GM21381 (cell line): ENCODE measurements around the gene CTIF.

Experiments
- ATAC-seq: cut with Tn5 transposase; IDR thresholded peaks from one replicate; pipeline ENCODE4 v1.9.1; 2021; ENCODE audit warnings: mild to moderate bottlenecking, moderate library complexity; ENCODE audit not compliant: unreplicated experiment

Gene CTIF

DNA sequence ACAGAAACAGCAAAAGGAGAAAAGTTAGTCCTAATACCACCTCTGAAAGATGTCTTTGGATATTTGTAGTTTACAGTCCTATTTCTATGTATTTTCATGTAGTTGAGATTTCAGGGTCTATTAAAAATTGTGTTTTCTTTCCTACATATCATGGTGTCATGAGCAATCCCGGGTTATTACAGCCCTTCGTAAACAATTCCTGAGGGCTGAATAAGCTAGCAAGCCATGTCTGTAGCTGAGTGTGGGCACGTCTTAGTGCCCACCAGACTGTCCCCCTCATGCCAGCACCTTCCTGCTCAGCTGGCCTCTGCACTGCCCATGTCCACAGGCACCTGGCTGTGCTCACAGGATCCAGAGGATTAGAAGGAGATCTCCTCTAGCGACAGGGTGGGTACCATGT lies 60.6 kb downstream of the CTIF start:
- ATAC-seq, result no peak

DNA sequence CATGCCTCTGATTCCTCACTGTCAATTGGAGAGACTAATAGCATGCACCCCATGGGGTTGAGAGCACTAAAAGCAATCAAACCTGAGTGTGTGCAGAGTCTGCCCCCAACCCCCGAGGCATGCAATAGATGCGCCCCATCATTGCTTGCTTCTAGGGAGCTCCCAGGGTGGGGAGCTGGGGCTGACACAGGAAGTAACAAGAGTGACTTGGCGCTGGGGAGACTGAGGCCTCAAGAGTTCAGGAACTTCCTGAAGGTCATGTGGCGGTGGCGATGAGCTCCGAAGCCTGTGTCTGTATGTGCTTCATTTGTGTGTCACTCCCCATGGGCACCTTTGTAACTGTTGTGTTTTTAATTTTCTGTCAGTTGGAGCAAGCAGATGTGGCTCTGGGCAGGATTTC lies 61.2 kb downstream of the CTIF start:
- ATAC-seq, result no peak

DNA sequence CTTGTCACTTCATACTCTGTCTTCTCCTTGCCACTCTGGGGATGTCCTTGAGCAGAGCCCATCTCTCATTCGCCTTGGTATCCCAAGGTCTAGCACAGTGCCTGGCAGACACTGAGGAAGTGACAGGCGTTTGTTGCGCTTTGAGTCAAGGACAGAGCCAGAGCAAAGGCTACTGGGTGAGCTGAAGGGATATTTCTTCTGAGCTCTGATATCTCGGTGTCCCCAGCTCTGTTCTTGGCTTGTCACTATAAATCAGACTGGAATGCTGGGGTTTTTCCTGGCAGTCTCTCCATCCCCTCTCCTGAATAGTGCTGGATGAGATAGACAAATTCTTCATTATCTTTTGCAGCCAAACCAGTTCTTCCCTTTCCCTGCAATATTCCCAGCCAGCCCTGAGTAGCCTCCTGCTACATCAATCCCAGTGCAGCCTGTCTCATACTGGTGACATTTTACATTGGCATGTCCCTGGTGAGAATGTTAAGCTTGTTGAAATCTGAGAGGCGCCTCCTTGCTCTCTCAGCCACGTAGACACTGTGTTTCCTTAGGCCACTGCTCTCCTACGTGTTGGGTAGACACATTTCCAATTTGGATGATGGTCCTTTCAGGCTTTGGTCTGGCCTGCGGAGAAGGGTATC lies 61.7 kb downstream of the CTIF start:
- no peak for ATAC-seq

DNA sequence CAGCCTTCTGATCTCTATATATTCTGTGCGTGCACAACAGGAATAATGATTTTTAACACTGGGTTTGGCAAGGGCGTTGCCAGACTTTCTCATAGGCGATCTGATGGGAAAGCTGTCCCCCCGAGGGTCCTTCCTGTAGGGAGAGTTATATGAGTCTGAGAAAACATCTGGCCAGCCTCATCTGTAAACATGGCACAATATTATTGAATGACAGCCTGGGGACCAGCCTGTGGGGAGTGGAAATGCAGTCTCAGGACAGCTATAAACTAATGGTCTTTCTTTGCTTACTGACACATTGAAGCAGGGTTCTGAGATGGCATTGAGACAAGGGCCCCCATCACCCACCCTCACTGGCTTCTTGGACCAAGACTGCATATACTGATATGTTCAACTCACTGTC lies 62.5 kb downstream of the CTIF start:
- ATAC-seq, result no peak

DNA sequence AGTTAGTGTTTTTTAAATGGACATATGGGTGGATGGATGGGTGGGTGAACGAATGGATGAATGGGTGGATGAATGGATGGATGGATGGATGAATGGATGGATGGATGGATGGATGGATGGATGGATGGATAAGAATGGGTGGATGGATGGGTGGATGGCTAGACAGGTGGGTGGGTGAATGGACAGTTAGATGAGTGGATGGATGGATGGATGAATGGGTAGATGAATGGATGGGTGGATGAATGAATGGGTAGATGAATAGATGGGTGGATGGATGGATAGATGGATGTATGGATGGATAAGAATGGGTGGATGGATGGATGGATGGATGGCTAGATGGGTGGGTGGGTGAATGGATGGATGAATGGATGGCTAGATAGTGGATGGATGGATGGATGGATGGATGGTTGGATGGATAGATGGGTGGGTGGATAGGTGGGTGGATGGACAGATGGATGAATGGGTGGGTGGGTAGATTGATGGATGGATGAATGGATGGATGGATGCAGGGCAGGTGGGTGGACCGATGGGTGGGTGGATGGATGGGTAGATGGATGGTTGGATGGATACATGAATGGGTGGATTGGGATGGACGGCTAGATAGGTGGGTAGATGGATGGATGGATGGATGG lies 64.0 kb downstream of the CTIF start:
- ATAC-seq, result no peak

DNA sequence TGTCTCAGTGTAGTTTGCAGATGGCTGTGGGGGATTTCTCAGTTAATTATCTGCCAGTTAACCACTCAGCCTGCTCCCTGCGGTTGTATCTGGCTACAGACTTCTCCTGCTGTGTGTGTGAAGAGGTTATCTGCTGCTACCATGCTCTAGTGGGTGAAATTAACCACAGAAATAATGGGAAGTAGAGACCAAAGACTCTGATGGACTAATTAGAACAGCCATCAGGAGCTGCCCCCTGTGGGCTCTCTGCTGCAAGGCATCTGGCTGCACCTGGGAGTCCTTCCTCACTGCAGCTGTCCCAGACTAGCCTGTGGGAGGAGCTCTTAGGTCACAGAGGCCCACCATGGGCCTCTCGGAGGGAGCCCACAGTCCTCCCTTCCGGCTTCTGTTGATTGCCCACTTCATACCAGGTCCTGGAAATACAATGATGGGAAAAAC lies 66.6 kb downstream of the CTIF start:
- no peak for ATAC-seq

DNA sequence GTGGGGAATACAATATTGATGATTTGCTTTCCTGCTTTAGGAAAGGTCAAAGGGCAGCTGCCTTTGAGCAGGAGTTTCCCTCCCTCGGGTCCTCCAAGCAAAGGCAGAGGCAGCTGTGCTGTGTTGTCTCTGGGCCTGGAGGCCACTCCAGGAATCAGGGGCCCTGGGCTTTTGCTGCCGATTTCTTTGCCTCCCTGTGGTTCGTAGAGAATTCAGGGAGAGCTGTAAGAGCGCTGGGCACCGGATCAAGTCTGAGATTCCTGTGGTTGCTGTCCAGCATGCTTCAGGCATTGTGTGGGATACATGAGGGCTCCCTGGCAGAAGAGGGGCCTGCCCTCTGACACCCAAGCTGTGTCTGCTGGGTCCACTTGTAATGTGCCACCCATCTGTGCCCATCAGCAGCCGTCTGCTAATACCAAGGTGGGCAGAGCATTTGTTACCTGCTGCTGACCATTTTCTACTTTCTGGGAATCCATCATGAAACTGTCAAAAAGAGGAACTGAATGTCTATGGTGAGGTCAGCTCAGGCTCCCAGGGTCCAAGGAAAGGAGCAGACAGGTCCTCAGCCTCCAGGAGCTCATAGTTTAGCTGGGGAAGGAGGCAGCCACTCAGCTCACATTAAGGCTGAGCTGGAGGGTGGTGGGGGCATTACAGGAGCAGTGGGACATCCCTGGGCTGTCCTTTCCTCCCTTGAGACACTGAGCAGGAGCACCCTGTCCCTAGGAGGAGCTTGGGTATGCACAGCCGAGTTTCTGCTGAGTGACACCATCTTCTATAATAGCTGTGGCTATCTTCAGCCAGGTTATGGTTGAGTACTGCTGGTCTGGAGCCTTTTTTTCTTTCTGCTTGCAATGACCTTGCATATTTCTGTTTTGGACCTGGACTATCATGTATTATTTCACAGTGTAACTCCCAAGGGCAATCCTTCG lies 68.5 kb downstream of the CTIF start:
- no peak for ATAC-seq

DNA sequence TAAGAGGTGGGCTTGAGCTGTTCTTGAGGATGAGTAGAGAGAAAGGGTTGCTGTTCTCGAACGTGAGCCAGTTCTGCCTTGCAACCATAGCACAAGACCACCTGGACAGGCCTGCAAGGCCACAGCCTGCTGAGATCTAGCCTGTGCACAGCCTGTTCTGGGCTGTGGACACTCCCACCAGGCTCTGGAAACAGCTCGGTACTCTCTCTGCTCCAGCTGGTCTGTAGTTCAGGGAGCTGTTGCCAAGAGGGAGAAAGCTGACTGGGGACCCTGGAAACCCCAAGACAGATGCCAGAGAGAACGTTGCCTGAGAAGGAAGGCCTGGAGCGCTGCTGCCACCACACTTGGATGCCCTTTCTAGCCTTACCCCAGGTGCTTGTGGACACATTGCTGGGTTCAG lies 69.8 kb downstream of the CTIF start:
- ATAC-seq, result no peak

DNA sequence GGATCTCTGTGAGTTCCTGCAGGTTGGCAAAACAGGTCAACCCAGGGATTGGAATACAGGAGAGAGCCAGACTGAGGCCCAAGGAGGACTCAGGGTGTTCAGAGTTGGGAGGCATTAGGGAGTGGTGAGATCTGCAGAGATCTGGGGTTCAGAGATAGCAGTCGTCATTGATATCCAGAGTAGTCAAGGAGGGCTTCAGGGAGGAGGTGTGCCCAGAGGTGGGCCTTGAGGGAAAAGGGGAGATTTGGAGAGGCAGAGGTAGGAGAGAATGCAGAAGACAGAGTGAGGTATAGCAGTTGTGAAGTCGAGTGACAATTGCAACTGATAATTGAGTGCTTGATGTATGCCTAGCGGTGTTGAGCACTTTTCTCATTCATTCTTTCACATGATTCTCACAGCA lies 70.3 kb downstream of the CTIF start:
- ATAC-seq, result no peak

DNA sequence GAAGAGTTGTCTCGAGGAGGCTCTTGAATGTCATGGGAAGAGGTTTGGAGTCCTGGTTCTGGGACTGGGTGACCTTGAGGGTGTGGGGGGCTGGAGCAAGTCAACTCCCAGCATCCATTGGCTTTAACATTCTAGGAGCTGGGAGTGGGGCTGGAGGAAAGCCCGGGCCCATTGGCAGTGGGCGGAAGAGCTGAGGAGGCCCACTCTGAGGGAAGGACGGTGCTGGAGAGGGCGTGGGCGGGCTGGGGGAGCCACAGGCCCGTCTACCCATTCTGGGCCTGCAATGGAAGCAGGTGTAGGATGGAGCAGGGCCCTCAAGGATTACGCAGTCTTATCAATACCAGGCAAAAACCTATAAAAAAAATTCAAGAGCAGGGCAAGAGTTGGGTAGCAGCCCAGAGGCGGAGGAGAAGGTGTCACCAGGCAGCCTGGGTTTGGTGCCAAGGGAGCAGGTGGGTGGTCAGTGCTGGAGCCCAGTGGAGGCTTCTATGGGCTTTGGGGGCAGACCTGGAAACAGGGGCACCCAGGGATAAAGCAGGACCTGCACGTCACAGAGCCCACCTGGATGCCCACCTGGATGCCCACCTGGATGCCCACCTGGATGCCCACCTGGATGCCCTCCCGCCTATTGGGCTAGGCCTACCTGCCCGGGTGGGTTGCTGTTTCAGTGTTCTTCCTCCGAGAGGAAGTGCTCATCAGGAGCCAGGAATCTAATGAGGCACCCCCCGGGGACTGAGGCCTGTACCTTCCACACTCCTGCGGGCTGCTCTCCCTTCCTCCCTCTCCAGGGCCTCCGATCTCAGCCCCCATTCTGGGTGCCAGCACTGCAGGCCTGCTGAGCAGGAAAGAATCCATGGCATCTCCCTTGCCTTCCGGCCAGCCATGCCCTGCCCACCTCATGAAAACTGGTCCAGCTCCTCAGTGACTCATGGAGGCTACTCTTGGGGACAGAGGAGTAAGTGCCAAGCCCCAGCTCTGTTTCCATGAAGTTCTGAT lies 71.3 kb downstream of the CTIF start:
- no peak for ATAC-seq

DNA sequence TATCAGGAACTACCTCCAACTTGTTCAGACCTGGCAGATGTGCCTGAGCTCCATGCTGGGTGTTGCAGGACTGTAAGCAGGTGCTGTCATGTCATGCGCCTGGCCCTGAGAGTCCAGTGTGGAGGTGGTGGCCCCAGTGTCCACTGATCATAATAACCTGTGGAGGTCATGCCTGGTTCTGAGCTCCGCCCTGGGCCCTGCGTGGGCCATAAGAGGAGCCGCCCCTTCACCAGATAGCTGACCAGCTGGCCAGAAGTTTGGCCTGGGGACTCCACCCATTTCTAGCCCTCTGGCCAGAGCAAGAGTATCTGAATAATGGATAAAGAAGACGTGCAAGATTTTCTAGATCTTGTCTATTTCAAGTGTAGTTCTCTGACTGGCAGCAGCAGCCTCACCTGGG lies 72.4 kb downstream of the CTIF start:
- no peak for ATAC-seq

DNA sequence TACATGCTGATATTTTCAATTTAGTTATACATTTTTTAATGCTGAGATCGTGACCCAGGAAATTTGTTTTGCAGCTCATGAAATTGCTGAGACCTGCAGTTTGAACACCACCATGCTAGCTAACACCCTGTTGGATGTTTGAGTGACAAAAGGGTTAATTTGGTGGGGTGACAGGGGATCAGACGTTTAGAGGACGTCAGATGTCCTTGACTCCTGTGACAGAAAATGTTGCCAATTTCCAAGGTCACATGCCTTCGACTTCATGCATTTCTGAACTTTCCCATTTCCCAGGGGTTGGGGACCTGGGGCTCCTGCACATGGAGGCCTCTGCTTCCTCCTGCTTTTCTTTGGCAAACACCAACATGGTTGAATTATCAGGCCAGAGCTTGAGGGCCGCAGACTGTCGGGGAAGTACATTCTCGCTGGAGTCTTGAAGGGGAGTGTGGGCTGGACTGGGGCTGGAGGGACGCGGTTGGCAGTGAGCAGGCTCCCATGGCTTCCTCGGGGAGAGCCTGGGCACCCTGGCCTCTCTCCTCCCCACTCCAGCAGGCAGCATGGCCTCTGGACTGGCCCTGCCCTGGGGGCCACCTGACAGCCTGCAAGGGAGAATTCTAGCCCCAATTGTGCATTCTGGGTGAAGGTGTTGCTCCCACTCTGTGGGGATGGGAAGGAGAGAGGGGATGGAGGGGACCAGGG lies 73.1 kb downstream of the CTIF start:
- ATAC-seq, result no peak

DNA sequence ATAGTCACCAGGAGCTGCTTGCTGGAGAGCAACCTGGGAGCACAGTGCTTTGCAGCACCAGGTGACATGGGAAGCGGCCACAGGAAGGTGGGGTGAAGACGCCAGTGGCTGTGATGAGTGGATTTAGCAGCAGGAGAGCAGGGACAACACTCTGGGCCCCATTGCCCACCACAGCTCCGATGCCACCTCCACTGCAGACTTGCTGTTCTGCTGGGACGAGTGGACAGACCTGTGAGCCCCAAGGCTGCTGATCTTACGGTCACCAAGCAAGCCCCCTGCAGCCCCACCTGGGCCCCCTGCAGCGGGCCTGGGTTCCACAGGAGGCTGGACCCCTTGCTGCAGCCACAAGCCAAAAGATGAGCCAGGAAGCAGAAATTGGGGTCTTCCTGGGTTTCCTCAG lies 73.7 kb downstream of the CTIF start:
- no peak for ATAC-seq

DNA sequence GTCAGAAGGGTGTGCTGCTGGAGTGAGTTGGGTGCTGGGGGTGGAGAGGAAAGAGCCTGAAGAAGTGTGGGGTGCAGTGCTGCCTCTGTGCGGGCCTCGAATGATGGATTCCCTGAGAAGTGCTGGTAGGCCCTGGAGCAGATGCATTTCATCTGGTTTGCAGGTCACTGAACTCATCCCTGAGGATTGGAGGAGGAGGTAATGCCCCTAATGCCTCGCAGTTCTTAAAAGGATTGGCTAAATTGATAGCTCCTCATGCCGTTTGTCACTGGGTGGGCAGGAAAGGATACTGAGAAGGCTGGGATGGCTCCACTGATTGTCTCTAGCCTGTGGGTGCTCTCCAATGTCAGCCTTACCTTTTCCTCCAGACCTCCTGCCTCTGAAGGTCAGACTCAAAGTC lies 74.1 kb downstream of the CTIF start:
- no peak for ATAC-seq

DNA sequence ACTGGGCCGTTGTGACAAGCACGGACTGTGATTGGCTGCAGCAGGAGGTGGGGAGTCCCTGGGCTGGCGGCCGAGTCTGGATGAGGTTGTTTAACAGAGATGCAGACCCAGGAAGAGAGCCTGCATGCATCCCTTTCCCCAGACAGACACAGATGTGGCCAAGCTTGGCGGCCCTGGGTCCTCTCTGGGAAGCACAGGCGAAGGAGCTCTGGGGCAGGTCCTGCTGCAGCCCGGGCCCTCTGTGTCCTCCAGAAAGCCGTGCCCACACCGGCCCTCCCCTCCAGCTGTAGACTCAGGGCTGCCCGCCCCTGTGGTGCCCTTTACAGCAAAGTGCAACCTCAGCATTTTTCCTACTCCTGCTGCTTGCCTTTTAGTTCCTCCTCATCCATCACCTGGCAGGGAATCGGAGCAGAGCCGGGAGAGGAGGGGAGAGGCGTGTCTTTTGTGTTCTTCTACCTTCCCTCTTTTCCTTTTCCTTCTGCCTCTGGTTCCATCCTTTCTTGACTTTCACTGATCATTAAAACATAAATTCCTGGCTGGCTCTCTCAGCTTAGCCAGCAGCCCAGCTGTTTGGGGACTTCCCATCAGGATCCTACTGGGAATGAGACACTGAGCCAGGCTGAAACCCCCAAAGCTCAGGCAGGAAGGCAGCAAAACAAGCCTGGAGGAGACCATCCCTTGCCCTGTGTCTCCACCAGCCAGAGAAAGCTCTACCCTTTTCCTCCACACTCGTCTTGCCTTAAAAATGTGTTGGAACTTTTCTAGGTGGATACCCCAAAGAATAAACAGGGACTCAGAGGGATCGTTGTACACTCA lies 75.0 kb downstream of the CTIF start:
- ATAC-seq, result no peak

DNA sequence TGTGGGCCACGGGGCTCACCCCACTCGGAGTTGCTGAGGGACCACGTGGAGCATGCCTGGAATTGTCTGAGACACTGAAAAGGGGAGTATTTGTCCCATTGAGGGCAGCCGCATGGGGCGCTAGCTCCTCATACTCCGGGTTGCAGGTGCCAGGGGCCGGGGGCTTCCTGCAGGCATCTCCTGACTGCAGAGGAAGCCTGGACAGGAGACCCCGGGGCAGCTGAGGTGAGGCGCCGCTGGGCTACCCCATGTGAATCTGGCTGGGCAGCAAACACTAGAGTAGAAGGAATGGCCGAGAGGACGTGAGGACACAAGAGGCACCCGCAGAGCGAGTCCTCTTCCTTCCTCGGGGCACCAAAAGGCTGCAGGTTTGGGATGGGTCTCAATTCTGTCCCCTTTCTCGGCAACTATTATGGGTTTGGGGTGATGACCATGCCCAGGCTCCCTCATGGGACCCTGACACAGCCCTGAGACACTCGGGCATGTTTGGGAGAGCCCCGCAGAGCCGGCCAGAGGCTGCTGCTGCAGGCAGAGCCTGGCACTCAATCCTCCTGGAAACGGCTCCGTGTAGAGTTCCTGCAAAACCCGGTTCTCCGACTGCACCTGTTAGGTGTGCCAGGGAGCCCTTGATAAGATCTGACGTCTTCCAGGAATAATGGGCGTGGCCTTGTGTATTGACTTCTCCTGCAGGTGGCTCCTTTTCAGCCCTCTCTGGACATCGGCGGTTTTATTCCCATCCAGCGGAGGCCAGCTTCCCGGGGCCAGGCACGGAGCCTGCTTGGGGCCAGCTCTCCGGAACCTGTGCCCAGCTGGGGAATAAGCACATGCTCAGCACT lies 77.0 kb downstream of the CTIF start:
- ATAC-seq, result no peak

DNA sequence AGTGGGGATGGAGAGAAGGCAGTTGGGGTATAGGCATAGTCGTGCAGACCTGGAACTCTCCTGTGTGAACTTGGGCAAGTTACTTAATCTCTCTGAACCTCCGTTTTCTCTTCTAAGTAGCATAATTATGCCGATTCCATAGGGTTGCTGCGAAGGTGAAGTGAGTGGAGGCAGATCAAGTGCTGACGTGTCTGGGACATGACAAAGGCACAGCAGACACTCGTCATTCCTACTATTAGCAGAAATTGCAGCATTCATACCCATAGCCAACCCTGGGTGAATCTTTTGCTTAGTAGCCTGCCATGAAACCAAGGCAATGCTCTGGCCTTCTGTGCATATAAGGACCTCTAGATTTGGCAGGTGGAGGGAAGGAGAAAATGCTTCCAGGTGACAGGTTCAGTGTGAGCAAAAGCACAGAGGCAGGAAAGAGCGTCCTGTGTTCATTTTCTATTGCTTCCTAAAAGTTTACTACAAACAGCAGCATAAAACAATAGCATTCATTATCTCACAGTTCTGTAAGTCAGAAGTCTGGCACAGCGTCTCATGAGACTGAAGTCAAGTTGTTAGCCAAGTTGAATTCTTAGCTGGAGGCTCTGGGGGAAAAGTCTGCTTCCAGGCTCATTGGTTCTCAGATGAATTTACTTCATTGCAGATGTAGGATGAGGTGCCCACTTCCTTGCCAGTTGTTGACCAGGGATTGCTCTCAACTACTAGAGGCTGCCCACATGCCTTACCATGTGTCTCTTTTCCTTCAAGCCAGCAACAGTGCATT lies 77.8 kb downstream of the CTIF start:
- ATAC-seq, result no peak
